ENCODE results near the gene SLCO2A1.
"Not testable (repeated sequence)": the region's sequence is repeated elsewhere in the genome, so short reads cannot be mapped to it uniquely, and the experiment has no call there.

SLCO2A1 gene

DNA sequence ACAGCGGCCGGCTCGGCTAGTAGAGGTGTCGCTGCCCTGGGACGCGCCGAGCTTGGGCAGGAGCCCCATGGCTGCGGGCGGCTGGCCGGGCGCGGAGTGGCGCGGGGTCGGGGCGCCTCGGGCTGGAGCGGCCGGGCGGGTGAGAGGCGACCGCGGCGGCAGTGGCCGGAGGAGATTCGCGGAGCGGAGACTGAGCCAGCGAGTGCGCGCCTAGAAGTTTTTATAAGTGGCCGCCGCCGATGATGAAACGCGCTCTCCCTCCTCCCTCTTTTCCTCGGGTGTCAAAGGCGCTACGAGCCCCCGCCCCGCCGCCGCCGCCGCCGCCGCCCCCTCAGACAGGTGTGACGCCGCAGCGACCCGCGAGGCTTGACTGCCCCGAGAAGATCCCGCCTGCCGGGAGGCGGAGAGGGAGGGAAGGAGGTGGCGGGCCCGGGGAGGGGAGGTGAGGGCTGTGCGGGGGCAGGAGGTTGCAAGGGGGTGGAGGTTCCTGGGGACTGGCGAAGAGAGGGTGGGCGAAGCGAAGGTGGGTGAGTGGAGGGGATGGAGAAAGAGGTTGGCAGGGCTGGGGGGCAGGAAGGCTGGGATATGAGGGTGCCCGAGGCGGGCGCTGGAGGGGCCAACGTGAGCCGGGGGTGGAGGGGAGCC lies at the start of gene SLCO2A1:
SLCO2A1 (minus strand) TSS at position 192 of the 645 bp plus-strand sequence; CDS start at position 69, 123 bp downstream.
- Histone ChIP-seq H3K9me3 (ENCODE audit: control insufficient read depth, insufficient read depth, low read length) (no peaks in the 10 kb centered on the region), H3K36me3 (ENCODE audit: insufficient read depth, low read length) (no peaks in the 10 kb centered on the region), H3K4me1 (ENCODE audit: insufficient read depth, low read length) (peaks cover 8% of the 10 kb centered on the region; the same call in 1 of the 2 replicates), H3K9ac (ENCODE audit: low read depth, low read length) (peak within 1 kb of the TSS; percentile 72; the same call in 1 of the 2 replicates)

DNA sequence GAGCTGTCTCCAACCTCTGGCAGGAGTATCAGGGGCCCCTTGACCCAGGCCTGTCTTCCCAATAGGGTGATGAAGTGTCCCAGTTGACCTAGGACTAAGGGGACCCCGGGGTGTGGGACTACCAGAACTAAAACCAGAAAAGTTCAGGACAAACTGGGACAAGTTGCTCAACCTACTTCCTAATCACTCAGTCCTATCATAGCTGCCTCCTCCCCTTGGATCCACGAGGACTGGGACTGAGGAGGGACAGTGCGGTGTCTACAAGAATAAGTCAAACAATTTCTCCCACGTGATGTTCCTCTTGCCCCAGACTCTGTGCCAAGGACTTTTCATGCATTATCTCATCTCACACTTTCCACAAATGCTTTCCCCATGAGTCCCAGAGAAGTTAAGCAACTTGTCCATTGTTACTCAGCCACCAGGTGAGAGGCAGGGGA lies 49.4 kb upstream of the SLCO2A1 start:
- H3K9ac ChIP-seq (ENCODE audit: low read depth, low read length): no peak overlapping the region
- H3K9me3 ChIP-seq (ENCODE audit: control insufficient read depth, insufficient read depth, low read length): no peaks in the 10 kb centered on the region
- no peaks in the 10 kb centered on the region for H3K4me1 ChIP-seq (ENCODE audit: insufficient read depth, low read length)
- H3K36me3 ChIP-seq (ENCODE audit: insufficient read depth, low read length): no peaks in the 10 kb centered on the region

DNA sequence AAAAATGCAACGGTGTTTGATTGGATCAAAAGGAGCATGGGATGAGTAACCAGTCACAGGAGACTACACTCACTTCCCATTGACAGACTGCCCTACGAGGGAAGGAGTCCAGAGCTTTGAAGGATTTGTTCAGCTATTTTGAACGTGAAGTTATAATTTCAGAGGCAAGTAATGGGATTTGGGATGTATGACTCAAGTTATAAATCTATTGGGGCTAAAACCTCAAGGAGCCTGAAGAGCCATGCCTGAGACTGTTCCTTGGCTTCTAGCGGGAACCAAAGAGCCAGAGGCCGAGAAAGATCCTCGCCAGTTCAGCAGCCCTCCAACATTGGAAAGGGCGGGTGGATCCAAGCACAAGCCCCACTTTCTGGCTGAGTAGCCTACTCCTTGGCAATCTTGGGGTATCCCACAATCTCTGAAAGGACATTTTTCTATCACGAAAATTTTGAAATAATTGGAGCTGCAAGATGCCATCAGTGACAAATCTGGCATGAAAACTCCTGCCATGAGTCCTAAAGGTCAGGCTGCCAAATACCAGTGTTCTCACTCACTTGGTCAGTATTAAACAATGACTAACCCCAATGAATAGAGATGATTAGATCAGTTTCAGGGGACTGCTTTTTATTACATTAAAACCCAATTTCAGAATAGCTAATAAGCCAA lies 48.6 kb upstream of the SLCO2A1 start:
- no peaks in the 10 kb centered on the region for H3K36me3 ChIP-seq (ENCODE audit: insufficient read depth, low read length)
- H3K4me1 ChIP-seq (ENCODE audit: insufficient read depth, low read length): no peaks in the 10 kb centered on the region
- no peak overlapping the region for H3K9ac ChIP-seq (ENCODE audit: low read depth, low read length)
- H3K9me3 ChIP-seq (ENCODE audit: control insufficient read depth, insufficient read depth, low read length): no peaks in the 10 kb centered on the region

DNA sequence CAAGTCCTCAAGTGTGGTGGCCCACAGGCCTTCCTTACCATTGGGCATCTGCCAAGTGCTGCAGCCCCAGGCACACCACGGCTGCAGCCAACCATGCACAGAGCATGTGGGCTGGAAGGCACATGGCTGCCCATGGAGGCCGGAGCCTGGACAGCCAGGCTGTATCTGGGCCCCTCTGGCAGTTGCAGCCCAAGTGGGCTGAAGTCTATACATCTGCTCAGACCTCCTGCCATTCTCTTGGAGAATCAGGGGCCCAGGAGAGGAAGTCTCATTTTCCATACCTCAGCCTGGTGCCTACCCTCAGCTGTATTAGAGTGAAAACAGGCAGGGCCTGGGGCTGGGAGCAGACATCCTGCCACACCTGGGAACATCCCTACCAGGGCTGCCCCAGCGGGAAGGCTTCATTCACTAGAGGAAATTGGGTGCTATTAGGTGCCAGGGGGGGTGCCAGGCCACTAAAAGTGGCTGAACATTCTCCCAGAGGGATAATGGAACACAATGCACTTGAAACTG lies 48.0 kb upstream of the SLCO2A1 start:
- H3K36me3 ChIP-seq (ENCODE audit: insufficient read depth, low read length): no peaks in the 10 kb centered on the region
- H3K9ac ChIP-seq (ENCODE audit: low read depth, low read length): no peak overlapping the region
- no peaks in the 10 kb centered on the region for H3K9me3 ChIP-seq (ENCODE audit: control insufficient read depth, insufficient read depth, low read length)
- H3K4me1 ChIP-seq (ENCODE audit: insufficient read depth, low read length): no peaks in the 10 kb centered on the region

DNA sequence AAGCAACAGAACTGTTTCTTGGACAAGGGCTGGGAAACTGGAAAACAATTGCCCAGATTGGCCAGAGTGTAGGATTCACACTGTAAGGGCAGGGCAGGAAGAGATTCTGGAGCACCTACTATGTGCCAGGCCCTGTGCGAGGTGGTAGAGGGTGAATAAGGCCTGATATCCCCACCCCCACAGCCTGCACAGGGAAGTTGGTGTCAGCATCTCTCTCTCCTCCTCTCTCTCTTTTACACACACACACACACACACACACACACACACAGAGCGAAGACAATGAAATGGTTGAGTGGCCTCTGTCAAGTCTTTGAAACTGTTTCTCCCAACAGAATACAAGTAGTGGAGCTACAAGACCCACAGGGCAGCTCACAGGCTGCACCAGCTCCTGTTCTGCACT lies 47.1 kb upstream of the SLCO2A1 start:
- H3K4me1 ChIP-seq (ENCODE audit: insufficient read depth, low read length): no peaks in the 10 kb centered on the region
- H3K9ac ChIP-seq (ENCODE audit: low read depth, low read length): no peak overlapping the region
- H3K36me3 ChIP-seq (ENCODE audit: insufficient read depth, low read length): no peaks in the 10 kb centered on the region
- H3K9me3 ChIP-seq (ENCODE audit: control insufficient read depth, insufficient read depth, low read length): no peaks in the 10 kb centered on the region

DNA sequence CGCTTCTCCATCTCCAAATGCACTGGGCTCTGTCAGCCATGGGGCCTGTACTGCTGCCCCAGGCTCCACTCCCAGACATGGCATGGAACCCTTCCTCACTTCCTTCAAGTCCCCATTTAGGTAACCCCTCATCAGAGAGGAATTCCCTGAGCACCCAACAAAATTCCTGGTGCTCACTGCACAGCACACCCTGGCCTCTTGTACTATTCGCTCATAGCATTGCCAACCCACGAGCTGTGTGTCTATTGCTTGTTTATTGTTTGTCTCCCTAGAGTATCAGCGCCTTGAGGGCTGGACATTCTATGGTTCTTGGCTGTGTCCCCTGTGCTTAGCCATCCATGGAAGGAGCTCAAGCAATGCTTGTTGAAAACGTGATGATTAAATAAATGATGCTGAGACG lies 46.1 kb upstream of the SLCO2A1 start:
- H3K36me3 ChIP-seq (ENCODE audit: insufficient read depth, low read length): no peaks in the 10 kb centered on the region
- no peaks in the 10 kb centered on the region for H3K9me3 ChIP-seq (ENCODE audit: control insufficient read depth, insufficient read depth, low read length)
- no peak overlapping the region for H3K9ac ChIP-seq (ENCODE audit: low read depth, low read length)
- H3K4me1 ChIP-seq (ENCODE audit: insufficient read depth, low read length): no peaks in the 10 kb centered on the region

DNA sequence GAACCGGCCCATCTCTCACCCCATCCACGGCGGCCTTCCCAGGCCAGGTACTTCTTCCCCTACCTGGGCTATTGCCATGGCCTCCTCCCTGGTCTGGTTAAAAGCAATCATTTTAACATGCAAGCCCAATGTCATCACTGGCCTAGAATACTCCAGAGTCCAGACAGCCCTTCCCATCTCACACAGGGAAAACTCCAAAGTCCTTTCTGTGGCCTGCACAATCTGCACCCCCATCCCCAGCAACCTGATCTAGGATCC lies 45.8 kb upstream of the SLCO2A1 start:
- H3K9ac ChIP-seq (ENCODE audit: low read depth, low read length): no peak overlapping the region
- H3K36me3 ChIP-seq (ENCODE audit: insufficient read depth, low read length): no peaks in the 10 kb centered on the region
- no peaks in the 10 kb centered on the region for H3K9me3 ChIP-seq (ENCODE audit: control insufficient read depth, insufficient read depth, low read length)
- H3K4me1 ChIP-seq (ENCODE audit: insufficient read depth, low read length): no peaks in the 10 kb centered on the region

DNA sequence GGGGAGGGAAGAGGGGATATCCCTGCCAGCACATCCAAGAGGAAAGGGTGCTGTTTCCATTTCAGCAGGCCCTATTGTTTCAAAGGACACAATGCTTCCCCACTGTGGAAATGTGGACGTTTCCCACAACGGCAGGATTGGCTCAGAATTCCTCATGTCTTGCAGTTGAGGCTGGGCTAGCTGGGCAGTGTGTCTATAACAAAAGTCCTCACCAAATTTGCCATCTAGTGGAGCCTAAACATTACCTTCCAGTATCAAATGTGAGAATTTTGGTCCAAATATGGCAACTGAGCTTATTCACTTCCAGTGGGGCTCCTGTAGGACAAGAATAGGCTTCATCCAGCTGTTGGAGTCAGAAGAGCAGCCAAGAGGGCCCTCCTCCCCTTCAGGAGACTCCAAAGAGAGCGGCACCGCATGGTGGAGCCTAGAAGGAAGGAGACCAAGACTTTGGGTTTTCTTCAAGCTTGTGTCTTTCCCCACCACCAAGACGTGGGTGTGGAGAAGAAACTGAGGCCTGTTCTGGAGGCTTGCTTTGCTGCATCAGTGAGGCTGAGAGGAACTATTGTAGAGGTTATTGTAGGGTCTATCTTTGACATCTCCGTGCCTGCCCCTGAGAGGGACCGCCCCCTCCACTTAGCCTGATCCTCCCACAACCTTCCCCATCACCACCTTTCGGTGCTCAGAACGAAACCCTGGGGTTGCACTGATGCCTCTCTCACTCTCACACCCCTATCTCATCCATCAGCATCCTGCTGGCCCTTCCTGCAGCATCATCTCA lies 45.3 kb upstream of the SLCO2A1 start:
- Histone ChIP-seq H3K36me3 (ENCODE audit: insufficient read depth, low read length) (no peaks in the 10 kb centered on the region), H3K9ac (ENCODE audit: low read depth, low read length) (no peak overlapping the region), H3K4me1 (ENCODE audit: insufficient read depth, low read length) (no peaks in the 10 kb centered on the region), H3K9me3 (ENCODE audit: control insufficient read depth, insufficient read depth, low read length) (no peaks in the 10 kb centered on the region)

DNA sequence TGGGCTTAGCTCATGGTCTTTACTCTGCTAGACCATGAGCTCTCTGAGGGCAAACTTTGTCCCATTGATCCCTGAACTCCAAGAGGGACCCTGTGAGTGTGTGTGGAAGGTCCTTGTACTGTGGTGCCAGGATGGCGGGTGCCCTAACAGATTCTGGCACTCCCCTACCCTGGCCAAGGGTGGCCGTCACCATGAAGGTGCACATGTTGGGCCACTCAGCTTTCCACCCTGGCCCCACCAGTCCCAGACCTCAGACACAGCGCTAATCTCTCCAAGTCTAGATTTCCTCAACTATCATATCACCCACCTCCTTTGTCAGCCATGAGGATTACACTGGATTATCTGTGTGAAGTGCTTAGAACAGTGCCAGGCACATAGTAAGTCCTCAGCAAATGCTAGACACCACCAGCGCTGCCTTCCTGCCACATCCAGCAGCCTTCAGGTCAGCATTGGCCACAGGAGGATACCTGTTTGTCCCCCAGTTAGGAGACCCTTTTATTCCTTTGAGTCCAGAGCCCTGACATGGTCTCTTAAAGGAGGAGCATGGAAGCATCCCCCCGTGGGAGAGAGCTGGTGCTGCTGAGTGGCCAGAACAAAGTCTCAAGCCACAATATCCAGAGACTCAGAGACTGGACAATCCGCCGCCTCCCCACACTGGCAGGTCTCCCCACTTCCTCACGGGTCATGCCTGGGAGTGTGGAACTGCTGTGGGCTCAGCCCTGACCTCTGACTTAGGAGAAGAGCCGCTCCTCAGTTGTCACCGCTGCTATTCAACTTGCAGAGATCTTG lies 44.5 kb upstream of the SLCO2A1 start:
- Histone ChIP-seq H3K4me1 (ENCODE audit: insufficient read depth, low read length) (no peaks in the 10 kb centered on the region), H3K9ac (ENCODE audit: low read depth, low read length) (no peak overlapping the region), H3K9me3 (ENCODE audit: control insufficient read depth, insufficient read depth, low read length) (no peaks in the 10 kb centered on the region), H3K36me3 (ENCODE audit: insufficient read depth, low read length) (no peaks in the 10 kb centered on the region)

DNA sequence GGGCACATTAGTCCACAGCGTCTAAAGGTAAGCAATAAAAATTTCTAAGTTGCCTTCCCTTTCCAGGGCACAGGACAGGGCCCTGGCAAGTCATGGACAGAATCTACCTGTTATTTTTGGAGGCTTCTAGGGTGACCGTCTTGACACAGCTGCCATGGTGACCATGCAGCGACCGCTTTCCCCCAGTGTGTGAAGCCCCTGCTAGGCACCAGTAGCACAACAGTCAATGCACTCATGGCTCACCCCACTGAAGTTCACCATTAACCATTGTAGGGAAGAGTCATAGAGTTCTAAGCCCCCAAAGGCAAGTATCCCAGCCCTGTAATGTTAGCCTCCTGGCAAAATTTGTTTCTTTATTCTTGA lies 43.8 kb upstream of the SLCO2A1 start:
- no peaks in the 10 kb centered on the region for H3K36me3 ChIP-seq (ENCODE audit: insufficient read depth, low read length)
- H3K9ac ChIP-seq (ENCODE audit: low read depth, low read length): no peak overlapping the region
- H3K9me3 ChIP-seq (ENCODE audit: control insufficient read depth, insufficient read depth, low read length): no peaks in the 10 kb centered on the region
- H3K4me1 ChIP-seq (ENCODE audit: insufficient read depth, low read length): no peaks in the 10 kb centered on the region

DNA sequence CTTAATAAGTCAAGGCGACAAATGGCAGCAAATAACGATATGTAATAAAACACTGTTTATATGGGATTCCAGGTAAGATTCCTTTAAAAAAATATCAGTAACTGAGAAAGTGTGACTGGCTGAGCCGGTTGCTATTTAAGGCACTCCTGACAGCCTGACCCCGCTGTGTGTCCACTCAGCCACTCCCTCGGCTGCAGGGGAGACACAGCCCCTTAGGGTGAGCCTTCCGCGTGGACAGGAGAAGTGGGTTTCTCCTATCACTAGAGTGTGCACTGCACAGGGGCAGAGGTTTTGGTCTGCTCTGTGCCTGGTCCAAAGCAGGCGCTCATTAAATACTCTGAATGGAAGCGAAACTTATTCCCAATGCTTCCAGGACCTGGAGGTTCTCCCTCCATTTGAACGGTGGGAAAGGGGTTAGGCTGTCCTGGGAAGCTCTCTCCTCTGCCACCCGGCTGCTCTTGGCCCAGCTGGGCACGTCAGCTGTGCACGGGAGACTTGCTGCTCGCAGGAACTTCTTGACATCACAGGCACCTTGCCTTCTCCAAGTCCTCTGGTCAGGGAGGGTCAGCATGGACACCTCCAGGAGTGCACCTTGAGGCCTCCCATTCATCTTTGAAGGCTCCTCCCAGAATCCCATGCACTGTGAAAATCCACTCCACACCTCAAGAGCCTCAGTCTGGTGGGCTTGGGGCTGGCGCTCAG lies 43.3 kb upstream of the SLCO2A1 start:
- no peak overlapping the region for H3K9ac ChIP-seq (ENCODE audit: low read depth, low read length)
- H3K9me3 ChIP-seq (ENCODE audit: control insufficient read depth, insufficient read depth, low read length): no peaks in the 10 kb centered on the region
- H3K36me3 ChIP-seq (ENCODE audit: insufficient read depth, low read length): no peaks in the 10 kb centered on the region
- H3K4me1 ChIP-seq (ENCODE audit: insufficient read depth, low read length): no peaks in the 10 kb centered on the region

DNA sequence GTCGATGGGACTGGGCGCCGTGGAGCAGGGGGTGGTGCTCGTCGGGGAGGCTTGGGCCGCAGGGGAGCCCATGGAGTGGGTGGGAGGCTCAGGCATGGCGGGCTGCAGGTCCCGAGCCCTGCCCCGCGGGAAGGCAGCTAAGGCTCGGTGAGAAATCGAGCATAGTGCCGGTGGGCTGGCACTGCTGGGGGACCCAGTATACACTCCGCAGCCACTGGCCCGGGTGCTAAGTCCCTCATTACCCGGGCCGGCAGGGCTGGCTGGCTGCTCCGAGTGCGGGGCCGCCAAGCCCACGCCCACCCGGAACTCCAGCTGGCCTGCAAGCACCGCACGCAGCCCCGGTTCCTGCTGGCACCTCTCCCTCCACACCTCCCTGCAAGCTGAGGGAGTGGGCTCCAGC lies 40.6 kb upstream of the SLCO2A1 start:
- not testable (repeated sequence) for H3K4me1 ChIP-seq (ENCODE audit: insufficient read depth, low read length); H3K9ac ChIP-seq (ENCODE audit: low read depth, low read length); H3K9me3 ChIP-seq (ENCODE audit: control insufficient read depth, insufficient read depth, low read length); H3K36me3 ChIP-seq (ENCODE audit: insufficient read depth, low read length)

DNA sequence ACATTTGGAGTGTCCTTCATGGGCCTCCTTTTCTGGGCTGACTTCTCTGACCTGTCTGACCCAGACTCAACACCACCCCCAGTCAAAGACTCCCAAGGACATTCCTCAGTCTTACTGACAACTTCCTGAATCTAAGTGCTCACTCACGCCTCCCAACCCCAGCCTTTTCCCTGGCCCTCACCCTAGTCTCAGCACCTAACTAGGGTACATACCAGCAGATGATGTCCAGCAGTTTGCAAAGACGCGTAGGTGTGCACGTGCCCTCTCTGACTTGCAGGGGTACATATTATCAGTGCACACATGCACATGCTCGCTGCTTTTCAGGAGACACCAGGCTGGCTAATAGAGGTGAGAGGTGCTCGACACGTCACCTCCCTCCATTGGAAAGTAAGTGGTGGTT lies 38.7 kb upstream of the SLCO2A1 start:
- H3K4me1 ChIP-seq (ENCODE audit: insufficient read depth, low read length): no peaks in the 10 kb centered on the region
- no peaks in the 10 kb centered on the region for H3K36me3 ChIP-seq (ENCODE audit: insufficient read depth, low read length)
- H3K9me3 ChIP-seq (ENCODE audit: control insufficient read depth, insufficient read depth, low read length): no peaks in the 10 kb centered on the region
- H3K9ac ChIP-seq (ENCODE audit: low read depth, low read length): no peak overlapping the region
